LHCN-M2 (cell line): Measurements from ENCODE around the gene NGB. TPM values are rescaled to one million over a fixed set of nuclear protein-coding genes. Genes with fewer than 3 reads are reported as not detected.
"Not testable (repeated sequence)": the region's sequence is repeated elsewhere in the genome, so short reads cannot be mapped to it uniquely, and the experiment has no call there.

Experiments
- DNase-seq: peaks from one replicate; pipeline ENCODE4 v3.0.0-alpha.2; 2012; ENCODE audit warnings: low read depth
- total RNA-seq: library from RNA; depleted of rRNA; stranded (reverse); fragments of >200 nt; gene quantifications from 2 replicates; pipeline ENCODE4 v1.2.3, GENCODE V29; 2014

NGB gene
- total RNA-seq, 1 experiment from 2014 or later: not detected

GRCh38 chr14:77296906-77297305 lies 25.9 kb upstream of the NGB start:
- no peak for DNase-seq

- DNase-seq: no peak
These were observed 25.1 kb upstream of the NGB start for GRCh38 chr14:77296155-77296554.

GRCh38 chr14:77290705-77291104 lies 19.7 kb upstream of the NGB start:
- DNase-seq: no peak

GRCh38 chr14:77286576-77286975 lies 15.6 kb upstream of the NGB start:
- no peak for DNase-seq

- DNase-seq: no peak
These were observed 13.5 kb upstream of the NGB start for GRCh38 chr14:77284466-77284865.

GRCh38 chr14:77284066-77284465 lies 13.1 kb upstream of the NGB start:
- no peak for DNase-seq

GRCh38 chr14:77281852-77282410 lies 10.9 kb upstream of the NGB start:
- peak; percentile 13 for DNase-seq

GRCh38 chr14:77280921-77281320 lies 9.9 kb upstream of the NGB start:
- not testable (repeated sequence) for DNase-seq

- no peak for DNase-seq
These were observed 8.7 kb upstream of the NGB start for GRCh38 chr14:77279719-77280118.

- no peak for DNase-seq
These were observed 7.6 kb upstream of the NGB start for GRCh38 chr14:77278461-77279230.

- no peak for DNase-seq
These were observed 6.0 kb upstream of the NGB start for GRCh38 chr14:77276959-77277358.

GRCh38 chr14:77276295-77276935 lies 5.4 kb upstream of the NGB start:
- no peak for DNase-seq

GRCh38 chr14:77275601-77276017 lies 4.6 kb upstream of the NGB start:
- DNase-seq: no peak

GRCh38 chr14:77275041-77275580 lies 4.1 kb upstream of the NGB start:
- no peak for DNase-seq

GRCh38 chr14:77273796-77274195 lies 2.8 kb upstream of the NGB start:
- DNase-seq: no peak

- DNase-seq: no peak
These were observed 1.3 kb upstream of the NGB start for GRCh38 chr14:77272261-77272660.

- DNase-seq: no peak
These were observed 469 bp downstream of the NGB start for GRCh38 chr14:77270361-77271112.

GRCh38 chr14:77268989-77269600 lies 1.9 kb downstream of the NGB start:
- DNase-seq: no peak

- no peak for DNase-seq
These were observed 2.9 kb downstream of the NGB start for GRCh38 chr14:77267937-77268699.

GRCh38 chr14:77266336-77266735 lies 4.7 kb downstream of the NGB start:
- DNase-seq: no peak
